Stimulated activated CD8-positive, alpha-beta memory T cell treated with anti-CD3 and anti-CD28 coated beads, Interleukin-12 subunit alpha, Interleukin-12 subunit beta, amount 100 ng/mL, for 1 hour (primary cell): Measurements from ENCODE around the gene KIF3B.
"Not testable (repeated sequence)": the region's sequence is repeated elsewhere in the genome, so short reads cannot be mapped to it uniquely, and the experiment has no call there.

Experiments used
- DNase-seq: peaks from one replicate; pipeline ENCODE4 v3.0.0-alpha.2; 2020; ENCODE audit warnings: low read depth

Gene KIF3B

DNA sequence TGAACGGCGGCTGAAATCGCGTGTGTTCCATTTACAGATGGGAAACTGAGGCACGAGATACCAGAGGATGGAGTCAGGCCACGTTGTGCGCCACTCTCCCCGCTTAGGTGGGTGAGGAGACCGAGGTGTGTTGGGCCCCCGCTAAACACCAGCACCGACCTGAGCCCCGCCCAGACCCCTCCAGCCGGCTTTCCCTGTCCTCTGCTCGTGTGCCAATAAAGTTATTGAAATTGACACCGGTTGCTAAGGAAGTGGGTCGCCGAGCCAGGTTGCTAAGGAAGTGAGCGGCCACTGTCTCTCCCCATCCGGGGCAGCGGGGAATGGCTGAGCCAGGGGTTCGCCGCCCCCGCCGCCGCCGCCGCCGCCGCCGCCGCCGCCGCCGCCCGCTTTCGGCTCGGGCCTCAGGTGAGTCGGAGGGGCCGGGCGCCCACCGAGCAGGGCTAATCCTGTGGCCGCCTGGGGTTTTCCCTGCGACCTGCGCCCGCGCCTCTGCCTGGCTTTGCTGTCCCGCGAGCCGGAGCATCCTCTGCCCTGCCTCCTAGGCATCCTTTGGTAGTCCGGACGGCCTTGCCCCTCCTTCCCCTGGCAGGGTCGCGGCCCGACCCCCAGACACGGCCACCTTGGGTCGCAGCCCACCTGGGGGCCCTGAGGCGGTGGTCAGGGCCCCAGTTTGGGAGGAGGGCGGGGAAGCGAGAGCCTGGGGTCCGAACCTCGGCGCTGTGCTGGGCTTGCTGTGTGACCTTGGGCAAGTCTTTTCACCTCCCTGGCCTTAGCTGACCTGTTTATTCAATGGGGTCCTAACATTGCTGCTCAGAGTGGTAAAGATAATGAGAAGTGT lies at the start of gene KIF3B:
Gene KIF3B (plus strand): TSS at position 291 of the 838 bp plus-strand sequence. CDS start 32,127 bp downstream, outside the sequence.
- peak; percentile 81 for DNase-seq

DNA sequence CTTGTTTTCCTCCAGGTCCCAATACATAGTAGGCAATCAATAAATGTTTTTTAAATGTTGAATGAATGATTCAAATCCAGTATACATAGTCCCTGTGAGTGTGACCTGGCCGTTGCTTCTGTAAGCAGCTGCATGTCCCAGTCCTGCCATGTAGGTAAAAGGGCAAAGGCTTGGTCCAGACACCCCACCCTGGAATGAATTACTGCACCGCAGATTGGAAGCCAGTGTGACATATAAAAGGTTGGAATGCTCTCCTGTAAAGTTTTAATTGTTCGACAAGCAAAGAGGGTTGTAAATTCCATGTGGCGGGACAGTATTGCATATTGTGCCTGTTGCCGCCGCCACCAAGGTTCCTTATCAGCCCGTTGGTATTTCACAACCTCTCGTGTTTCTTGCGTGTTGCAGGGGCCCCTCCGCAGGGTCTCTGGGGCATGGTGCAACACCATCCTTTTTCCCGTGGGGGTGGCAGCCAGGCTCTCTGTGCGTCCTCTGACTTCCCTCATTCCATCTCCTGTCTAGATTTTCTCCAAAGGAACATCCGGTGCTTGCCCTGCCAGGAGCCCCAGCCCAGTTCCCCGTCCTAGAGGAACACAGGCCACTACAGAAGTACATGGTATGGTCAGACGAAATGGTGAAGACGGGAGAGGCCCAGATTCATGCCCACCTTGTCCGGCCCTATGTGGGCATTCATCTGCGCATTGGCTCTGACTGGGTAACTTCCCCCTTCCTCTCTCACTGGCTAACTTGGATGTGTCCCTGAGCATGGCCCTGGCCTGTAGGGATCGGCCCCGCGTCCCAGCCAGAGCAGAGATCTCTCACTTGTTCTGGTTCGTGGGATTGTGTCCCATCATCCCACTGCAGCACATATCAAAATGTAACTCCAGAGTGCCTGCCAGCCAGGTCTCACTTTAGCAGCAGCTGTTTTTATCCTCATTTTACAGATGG lies 49.4 kb upstream of the KIF3B start:
- DNase-seq, result no peak

DNA sequence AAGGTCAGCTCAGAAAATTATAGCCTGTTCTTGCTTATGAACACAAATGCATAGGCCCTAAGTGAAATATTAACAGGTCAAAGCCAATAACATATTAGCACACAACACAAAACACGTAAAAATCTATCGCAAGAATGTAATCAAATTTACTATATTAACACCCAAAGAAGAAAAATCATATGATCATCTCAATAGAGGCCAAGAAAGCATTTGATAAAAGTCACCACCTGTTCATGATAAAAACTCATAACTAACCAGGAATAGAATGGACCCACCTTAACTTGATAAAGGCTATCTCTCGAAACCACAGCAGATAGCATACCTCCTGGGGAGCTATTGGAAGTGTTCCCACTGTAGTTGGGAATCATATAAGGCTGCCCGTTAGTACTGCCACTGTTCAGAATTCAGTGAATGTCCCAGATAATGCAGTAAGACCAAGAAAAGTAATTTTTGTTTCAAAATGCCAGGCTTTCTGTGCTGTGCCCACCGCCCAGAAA lies 48.2 kb upstream of the KIF3B start:
- no peak for DNase-seq

DNA sequence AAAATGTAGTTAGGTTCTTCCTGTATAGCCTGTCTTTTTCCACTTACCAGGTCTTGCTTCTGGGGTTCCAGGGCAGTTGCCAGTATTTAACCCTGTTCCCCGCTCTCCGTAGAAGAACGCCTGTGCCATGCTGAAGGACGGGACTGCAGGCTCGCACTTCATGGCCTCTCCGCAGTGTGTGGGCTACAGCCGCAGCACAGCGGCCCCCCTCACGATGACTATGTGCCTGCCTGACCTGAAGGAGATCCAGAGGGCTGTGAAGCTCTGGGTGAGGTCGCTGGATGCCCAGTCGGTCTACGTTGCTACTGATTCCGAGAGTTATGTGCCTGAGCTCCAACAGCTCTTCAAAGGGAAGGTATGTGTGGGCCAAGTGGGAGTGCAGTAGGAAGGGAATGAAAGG lies 46.7 kb upstream of the KIF3B start:
- no peak for DNase-seq

DNA sequence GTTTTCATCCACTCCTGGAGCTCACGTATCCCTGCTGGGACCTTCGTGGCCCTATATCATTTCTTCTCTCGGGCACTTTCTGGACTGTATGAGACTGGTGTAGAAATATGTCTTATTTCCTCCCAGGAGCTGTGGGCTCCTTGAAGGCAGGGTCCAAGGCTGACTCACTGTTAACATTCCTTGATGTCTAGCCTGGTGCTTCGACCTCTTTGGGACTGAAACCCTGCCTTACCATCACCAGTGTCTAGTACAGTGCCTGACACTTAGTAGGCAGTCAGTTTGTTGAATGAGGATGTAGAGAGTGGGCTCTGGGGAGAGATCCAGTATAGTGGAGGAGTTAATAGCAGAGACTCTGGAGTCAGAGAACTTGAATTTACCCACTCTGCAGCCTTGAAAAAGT lies 46.2 kb upstream of the KIF3B start:
- no peak for DNase-seq

DNA sequence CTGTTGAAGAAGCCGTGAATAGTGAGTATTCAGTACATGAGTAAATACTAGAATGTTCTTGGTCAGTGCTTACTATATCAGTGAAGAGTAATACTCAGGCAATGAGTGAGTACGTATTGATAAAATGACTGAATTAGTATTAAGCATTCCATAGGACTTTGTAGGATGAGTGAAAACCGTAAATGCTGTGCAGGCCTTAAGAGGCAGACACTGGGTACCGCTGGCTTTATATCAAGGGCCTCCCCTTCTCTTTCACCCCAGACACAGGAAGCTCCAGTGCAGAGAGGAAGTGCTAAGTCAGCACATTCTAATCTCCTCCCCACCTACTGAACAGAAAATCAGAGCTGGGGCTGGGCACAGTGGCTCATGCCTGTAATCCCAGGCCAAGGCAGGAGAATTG lies 45.6 kb upstream of the KIF3B start:
- no peak for DNase-seq

DNA sequence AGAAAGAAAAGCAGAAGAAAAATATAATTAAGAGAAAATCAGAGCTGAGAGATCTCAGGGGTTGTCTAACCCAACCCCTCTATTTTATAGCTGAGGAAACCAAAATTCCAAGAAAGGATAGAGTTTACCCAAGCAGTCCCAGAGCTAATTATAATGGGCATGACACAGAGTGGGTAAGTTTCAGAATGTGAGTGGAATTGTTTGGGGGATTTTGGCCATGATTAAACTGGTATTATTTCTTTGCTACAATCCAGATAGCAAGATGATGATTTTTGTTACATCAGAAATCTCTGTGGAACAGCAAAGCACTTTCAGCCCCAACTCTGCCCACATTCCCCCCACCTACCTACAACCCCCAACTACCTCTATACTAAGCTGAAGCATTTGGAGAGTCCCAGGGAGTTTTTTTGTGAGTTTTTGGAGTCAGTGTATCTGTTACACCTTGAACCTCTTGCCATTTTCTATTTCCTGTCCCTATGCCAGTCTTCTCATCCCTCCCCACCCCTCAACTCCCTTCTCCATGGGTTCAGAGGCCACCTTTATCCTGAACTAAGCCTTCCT lies 45.0 kb upstream of the KIF3B start:
- DNase-seq, result no peak

DNA sequence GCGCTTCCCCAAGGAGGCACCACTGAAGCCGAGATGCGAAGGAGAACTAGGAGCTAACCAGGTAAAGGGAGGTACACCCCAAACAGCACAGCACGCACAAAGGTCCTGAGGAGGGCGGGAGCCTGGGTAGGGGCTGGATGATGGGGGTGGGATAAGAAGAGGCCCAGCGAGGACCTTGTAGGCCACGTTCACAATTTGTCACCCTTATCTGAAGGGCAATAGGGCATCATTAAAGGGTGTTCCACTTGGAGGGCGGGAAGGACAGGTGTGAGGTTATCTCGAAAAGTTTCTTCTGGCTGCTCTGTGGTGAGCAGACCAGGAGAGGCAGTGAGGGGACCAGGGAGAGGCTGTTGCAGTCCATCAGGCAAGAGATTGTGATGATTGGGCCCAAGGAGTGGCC lies 44.2 kb upstream of the KIF3B start:
- no peak for DNase-seq

DNA sequence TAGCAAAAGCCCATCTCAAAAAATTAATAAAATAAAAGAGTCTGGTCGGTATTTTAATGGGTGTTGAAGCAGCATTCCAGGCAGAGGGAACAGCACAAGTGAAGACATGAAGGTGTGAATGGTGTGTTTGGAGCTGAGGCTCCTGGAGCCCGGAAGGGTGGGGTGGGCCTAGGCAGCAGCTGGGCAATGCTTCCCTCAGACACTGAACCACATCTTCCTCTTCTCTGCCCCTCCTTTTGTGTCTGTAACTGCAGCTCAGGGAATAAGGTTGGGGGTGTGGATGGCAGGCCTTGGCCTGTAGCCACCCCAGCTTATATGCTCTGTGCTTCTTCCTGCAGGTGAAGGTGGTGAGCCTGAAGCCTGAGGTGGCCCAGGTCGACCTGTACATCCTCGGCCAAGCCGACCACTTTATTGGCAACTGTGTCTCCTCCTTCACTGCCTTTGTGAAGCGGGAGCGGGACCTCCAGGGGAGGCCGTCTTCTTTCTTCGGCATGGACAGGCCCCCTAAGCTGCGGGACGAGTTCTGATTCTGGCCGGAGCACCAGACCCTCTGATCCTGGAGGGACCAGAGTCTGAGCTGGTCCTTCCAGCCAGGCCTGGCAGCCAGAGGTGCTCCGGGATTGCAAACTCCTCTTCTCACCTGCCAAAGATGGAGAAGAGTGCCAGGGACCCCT lies 43.2 kb upstream of the KIF3B start:
- DNase-seq, result no peak

DNA sequence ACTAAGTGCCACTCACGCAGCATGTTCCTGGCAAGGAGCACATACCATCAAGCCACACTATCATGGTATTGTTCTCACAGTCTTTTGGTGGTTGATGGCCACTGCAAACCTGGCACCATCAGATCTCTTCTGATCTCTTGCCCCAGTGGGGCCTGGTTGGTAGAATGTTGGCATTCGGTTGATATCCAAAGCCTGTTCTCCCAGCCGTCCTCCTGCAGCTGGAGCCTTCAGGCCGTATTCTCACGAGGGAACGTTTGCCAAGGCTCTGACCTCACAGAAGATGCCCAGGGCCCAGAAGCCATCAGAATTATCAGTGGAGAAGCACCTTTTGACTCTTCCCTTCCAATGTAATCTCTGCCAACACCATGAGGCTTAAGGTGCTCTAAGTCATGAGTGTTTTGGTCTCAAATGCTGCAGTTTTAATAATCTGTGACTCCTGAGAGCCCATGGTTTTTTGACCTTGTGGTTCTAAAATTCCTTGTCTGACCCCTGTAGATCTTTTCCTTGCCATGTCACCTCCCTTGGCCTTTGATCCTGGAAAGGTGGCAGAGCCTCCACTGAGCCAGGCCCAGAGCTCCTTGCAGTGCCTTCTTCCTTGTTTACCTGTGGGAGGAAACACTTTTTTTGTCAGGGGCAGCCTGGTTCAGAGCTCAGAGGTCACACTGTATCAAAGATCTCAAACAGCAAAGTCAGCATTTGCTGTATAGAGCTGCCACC lies 42.0 kb upstream of the KIF3B start:
- no peak for DNase-seq

DNA sequence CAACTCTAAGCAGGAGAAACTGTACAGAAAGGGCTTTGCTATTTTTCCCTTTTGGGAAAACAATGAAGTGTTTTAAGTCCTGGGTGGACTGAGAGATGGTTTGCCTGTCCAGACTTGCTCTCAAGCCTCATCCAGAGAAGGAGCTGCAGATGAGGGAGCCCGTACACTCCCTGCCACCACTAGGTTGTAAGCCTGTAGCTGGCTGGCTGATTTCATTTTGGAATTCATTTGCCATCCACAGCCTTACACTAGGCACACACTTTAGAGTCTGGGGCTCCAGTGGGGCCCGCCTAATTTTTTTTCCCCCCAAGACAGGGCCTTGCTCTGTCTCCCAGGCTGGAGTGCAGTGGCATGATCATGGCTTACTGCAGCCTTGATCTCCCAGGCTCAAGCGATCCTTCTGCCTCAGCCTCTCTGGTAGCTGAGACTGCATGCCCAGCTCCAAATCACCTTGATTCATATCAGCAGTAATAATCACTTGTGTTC lies 41.4 kb upstream of the KIF3B start:
- DNase-seq, result no peak

DNA sequence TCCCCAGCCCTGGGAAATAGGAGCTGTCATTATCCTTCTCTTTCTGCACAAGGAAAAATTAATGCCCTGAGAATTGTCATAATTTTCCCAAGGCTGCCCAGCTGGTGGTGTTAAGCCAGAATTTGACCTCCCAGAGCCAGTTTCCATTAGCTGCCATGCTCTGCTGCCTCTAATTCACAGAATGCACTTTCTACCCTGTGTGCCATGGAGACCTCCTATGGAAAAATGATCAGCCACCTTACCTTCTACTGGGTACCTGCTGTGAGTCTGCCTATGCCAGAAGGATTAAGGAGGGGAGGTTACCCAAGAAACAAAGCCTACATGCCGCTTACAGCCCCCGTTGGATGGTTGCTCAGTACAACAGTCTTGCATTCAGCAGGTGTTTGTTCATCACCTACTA lies 40.6 kb upstream of the KIF3B start:
- DNase-seq, result no peak

DNA sequence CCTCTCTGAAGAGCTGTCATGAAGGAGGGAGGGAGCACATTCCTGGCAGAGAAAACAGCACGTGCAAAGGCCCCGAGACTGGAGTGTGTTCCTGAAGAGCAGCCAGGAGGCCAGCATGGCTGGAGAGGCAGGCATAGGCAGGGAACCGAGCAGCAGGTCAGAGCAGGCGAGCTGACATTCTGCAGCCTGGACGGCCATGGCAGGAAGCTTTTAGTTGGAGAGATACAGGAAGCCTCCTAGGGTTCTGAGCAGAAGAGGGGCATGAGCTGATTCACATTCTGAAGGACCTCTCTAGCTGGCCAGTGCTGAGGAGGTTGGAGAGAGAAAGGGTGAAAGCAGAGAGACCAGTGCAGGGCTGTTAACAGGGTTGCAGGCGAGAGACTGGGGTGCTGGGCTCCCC lies 40.0 kb upstream of the KIF3B start:
- no peak for DNase-seq

DNA sequence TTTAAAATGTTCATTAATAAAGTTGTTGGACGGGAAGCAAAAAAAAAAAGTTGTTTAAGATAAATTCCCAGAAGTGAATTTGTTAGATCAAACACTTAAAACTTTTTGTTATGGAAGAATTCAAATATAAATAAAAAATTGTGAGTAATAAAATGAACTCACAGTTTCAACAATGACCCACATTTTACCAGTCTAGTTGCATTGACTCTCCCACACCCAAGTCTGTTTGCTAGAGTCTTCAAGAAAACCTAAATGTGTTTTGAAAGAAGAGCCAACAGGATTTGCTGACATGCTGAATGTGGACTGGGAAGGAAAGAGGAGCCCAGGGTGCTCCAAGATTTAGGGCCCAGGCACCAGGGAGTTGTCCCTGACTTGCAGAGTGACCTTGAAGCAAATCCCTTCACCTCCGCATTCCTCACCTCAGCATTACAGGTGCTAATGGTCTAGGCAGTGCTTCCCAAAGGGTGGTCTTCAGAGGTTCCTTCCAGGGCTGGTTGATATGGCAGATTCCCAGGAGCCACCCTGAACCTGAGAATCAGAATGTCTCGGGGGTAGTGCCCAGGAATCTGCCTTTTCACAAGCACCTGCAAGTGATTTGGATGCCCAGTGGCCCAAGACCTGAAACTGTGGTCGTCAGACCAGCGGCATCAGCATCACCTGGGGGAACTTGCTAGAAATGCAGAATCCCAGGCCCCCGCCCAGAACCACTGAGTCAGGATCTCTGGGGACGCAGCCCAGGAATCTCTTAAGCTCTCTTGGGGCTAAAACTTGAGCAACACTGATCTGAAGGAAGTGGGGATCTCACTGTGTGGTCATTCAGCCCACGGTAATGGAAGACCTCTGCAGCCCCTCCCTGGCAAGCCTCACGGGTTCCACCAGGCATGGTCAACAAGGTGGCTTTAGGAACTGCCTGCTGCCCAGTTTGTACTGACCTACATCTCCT lies 38.7 kb upstream of the KIF3B start:
- no peak for DNase-seq

DNA sequence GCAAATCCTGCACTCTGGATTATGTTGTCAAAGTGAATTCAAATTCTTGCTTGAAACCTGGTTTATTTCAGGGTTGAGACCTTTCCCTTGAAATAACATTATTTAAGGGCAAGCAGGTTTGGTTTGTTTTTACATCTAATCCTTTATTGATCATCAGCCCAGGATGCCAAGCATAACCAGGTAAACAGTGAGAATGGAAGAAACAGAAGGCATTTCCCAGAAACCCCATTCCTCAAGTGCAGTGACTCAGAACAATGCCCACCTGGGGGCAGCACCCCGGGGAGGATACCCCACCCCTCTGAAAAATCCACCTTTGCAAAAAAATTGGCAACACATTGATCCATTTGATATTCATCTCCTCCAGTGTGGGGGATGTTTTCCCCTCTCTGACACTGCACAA lies 37.2 kb upstream of the KIF3B start:
- DNase-seq, result no peak

DNA sequence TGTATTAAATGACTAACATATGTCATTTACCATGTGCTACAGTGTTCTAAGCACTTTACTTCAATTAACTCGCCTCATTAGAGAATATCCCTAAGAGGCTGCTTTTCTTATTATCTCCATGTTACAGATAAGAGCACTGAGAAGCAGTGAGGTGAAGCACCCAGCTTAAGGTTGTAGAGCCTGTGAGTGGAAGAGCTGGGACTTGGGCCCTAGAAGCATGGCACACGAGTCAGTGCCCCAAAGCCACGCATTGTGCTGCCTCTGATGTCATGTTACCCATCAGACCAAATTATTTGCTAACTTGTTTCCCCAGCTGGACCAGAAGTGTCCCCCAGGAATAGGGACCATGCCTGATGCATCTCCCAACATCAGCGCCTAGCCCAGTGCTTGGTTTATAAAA lies 35.6 kb upstream of the KIF3B start:
- no peak for DNase-seq

DNA sequence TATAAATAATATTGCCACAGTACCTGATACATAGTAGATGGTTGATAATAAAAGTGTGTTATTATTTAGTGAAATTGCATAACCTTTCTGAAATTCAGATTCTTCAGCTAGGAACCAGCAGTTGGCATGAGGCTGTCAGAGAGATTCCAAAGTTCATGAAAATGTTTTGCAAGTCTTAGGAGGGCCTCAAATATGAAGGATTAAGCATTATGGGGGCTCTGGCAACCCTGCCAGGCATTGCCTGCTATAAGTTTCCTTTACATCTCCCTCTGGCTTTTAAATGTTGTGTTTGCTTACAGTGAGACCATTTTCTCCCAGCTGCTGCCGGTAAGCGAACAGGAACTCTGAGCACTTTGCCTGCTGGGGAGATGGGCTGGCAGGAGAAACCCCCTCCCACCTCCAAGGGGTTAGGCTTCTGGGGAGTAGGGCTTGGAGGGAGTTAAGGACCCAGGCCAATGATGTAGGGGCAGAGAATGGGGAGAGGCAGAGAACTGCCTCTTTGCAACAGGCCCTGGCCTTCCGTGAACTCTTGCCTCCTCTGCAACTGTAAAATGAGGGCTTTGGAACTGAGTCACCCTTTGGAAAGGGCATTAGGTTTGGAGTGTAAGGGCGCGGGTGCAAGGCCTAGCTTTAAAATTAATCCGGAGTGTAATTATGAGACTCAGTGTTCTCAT lies 33.2 kb upstream of the KIF3B start:
- DNase-seq, result no peak

DNA sequence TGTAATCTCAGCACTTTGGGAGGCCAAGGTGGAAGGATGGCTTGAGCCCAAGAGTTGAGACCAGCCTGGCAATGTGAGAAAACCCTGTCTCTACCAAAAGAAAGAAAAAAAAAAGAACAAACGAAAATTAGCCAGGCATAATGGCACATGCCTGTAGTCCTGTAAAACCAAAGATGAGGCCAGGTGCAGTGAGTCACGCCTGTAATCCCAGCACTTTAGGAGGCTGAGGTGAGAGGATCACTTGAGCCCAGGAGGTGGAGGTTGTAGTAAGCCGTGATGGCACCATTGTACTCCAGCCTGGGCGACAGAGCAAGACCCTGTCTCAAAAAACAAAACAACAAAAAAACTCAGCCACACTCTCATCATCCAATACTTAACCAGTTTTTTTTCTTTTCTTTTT lies 32.5 kb upstream of the KIF3B start:
- DNase-seq, result no peak

DNA sequence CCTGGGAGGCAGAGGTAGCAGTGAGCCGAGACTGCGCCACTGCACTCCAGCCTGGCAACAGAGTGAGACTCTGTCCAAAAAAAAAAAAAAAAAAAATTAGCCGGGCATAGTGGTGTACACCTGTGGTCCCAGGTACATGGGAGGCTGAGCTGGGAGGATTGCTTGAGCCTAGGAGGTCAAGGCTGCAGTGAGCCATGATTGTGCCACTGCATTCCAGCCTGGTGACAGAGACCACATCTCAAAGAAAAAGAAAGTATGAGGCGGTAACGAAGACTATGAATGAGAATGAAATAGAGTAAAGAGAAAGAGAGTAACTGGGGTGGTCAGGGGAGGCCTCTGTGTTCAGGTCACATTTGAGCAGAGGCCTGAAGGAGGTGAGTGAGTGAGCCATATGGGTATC lies 31.2 kb upstream of the KIF3B start:
- not testable (repeated sequence) for DNase-seq
